ENCODE measurements around the gene CNFN.

GRCh38 chr19:42343344-42344110 is 46.6 kb downstream of the CNFN start:
- TF ChIP-seq CTCF (IDR thresholded peaks at IDR 0.05) = no peak
- TF ChIP-seq POLR2A (IDR thresholded peaks at IDR 0.05) = no peak
